Measurements from ENCODE around the gene ROBO1. TPM values are rescaled to one million over a fixed set of nuclear protein-coding genes. Genes with fewer than 3 reads are reported as not detected.

Gene ROBO1
- total RNA-seq, 1 donor from 2014 or later = 43.7 TPM

GRCh38 chr3:79664455-79664854 lies 103.3 kb downstream of the ROBO1 start:
- Mint-ChIP-seq H3K27ac (ENCODE audit: unreplicated experiment) (no peak overlapping the region), H3K4me3 (ENCODE audit: unreplicated experiment) (no peak overlapping the region)

GRCh38 chr3:79661896-79662295 lies 105.9 kb downstream of the ROBO1 start:
- Mint-ChIP-seq H3K36me3 (ENCODE audit: low read depth) (no peaks in the 10 kb centered on the region), H3K27ac (ENCODE audit: unreplicated experiment) (no peak overlapping the region), H3K27me3 (ENCODE audit: low read depth) (no peaks in the 10 kb centered on the region), H3K9me3 (ENCODE audit: low read depth) (no peaks in the 10 kb centered on the region), H3K4me3 (ENCODE audit: unreplicated experiment) (no peak overlapping the region), H3K4me1 (ENCODE audit: low read depth) (peaks cover 4% of the 10 kb centered on the region)
- TF ChIP-seq, protein P1, sequence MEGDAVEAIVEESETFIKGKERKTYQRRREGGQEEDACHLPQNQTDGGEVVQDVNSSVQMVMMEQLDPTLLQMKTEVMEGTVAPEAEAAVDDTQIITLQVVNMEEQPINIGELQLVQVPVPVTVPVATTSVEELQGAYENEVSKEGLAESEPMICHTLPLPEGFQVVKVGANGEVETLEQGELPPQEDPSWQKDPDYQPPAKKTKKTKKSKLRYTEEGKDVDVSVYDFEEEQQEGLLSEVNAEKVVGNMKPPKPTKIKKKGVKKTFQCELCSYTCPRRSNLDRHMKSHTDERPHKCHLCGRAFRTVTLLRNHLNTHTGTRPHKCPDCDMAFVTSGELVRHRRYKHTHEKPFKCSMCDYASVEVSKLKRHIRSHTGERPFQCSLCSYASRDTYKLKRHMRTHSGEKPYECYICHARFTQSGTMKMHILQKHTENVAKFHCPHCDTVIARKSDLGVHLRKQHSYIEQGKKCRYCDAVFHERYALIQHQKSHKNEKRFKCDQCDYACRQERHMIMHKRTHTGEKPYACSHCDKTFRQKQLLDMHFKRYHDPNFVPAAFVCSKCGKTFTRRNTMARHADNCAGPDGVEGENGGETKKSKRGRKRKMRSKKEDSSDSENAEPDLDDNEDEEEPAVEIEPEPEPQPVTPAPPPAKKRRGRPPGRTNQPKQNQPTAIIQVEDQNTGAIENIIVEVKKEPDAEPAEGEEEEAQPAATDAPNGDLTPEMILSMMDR (IDR thresholded peaks at IDR 0.05) = no peak
- DNase-seq (ENCODE audit: low spot score) = no peak

More at GRCh38 chr3:79664455-79664854, 103.3 kb downstream of the ROBO1 start:
- peaks cover 4% of the 10 kb centered on the region for H3K4me1 Mint-ChIP-seq (ENCODE audit: low read depth)
- H3K27me3 Mint-ChIP-seq (ENCODE audit: low read depth) = no peaks in the 10 kb centered on the region
- TF ChIP-seq, protein P1 (IDR thresholded peaks at IDR 0.05) = no peak
- H3K9me3 Mint-ChIP-seq (ENCODE audit: low read depth) = no peaks in the 10 kb centered on the region
- DNase-seq (ENCODE audit: low spot score) = no peak
- H3K36me3 Mint-ChIP-seq (ENCODE audit: low read depth) = no peaks in the 10 kb centered on the region

- peaks cover 11% of the 10 kb centered on the region for H3K4me1 Mint-ChIP-seq (ENCODE audit: low read depth)
- no peak overlapping the region for H3K4me3 Mint-ChIP-seq (ENCODE audit: unreplicated experiment)
- DNase-seq (ENCODE audit: low spot score) = no peak
- H3K9me3 Mint-ChIP-seq (ENCODE audit: low read depth) = no peaks in the 10 kb centered on the region
- H3K27me3 Mint-ChIP-seq (ENCODE audit: low read depth) = no peaks in the 10 kb centered on the region
- TF ChIP-seq, protein P1 (IDR thresholded peaks at IDR 0.05) = no peak
- H3K36me3 Mint-ChIP-seq (ENCODE audit: low read depth) = no peaks in the 10 kb centered on the region
- H3K27ac Mint-ChIP-seq (ENCODE audit: unreplicated experiment) = no peak overlapping the region
Measured at GRCh38 chr3:79657076-79657475, 110.7 kb downstream of the ROBO1 start.

DNA sequence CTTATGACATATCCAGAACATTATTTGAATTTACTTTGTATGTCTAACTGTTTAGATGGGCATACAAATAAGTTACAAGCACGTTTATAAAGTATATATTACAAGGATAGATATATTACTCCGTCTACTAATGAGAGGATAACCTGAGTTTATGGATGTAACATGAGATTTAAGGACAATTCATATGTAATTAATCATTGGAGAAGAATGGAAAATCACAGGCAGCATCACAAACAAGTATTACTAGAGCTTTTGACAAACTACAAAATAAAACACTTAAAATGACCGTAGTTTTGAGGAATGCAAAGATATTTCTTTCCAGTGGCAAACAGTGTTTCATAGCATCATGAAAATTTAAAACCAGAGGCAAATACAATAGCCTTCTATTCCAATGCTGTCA lies 113.8 kb downstream of the ROBO1 start:
- Mint-ChIP-seq H3K27ac (ENCODE audit: unreplicated experiment) (no peak overlapping the region), H3K36me3 (ENCODE audit: low read depth) (no peaks in the 10 kb centered on the region), H3K27me3 (ENCODE audit: low read depth) (no peaks in the 10 kb centered on the region), H3K4me3 (ENCODE audit: unreplicated experiment) (no peak overlapping the region), H3K4me1 (ENCODE audit: low read depth) (peaks cover 14% of the 10 kb centered on the region), H3K9me3 (ENCODE audit: low read depth) (no peaks in the 10 kb centered on the region)
- TF ChIP-seq, protein P1 (IDR thresholded peaks at IDR 0.05) = no peak
- no peak for DNase-seq (ENCODE audit: low spot score)

GRCh38 chr3:79653266-79653830 lies 114.5 kb downstream of the ROBO1 start:
- Mint-ChIP-seq H3K27me3 (ENCODE audit: low read depth) (no peaks in the 10 kb centered on the region), H3K27ac (ENCODE audit: unreplicated experiment) (no peak overlapping the region), H3K36me3 (ENCODE audit: low read depth) (no peaks in the 10 kb centered on the region), H3K9me3 (ENCODE audit: low read depth) (no peaks in the 10 kb centered on the region), H3K4me3 (ENCODE audit: unreplicated experiment) (no peak overlapping the region), H3K4me1 (ENCODE audit: low read depth) (peaks cover 14% of the 10 kb centered on the region)
- no peak for DNase-seq (ENCODE audit: low spot score)
- TF ChIP-seq, protein P1 (IDR thresholded peaks at IDR 0.05) = no peak
